EH (cell line): ENCODE measurements around the gene DSCAML1.
A peak's percentile ranks its signal among the peaks of the same experiment; 100 is the strongest.

Source experiments
- DNase-seq: peaks from one replicate; pipeline ENCODE4 v3.0.0-alpha.2; 2015; ENCODE audit warnings: low read depth

Gene DSCAML1

DNA sequence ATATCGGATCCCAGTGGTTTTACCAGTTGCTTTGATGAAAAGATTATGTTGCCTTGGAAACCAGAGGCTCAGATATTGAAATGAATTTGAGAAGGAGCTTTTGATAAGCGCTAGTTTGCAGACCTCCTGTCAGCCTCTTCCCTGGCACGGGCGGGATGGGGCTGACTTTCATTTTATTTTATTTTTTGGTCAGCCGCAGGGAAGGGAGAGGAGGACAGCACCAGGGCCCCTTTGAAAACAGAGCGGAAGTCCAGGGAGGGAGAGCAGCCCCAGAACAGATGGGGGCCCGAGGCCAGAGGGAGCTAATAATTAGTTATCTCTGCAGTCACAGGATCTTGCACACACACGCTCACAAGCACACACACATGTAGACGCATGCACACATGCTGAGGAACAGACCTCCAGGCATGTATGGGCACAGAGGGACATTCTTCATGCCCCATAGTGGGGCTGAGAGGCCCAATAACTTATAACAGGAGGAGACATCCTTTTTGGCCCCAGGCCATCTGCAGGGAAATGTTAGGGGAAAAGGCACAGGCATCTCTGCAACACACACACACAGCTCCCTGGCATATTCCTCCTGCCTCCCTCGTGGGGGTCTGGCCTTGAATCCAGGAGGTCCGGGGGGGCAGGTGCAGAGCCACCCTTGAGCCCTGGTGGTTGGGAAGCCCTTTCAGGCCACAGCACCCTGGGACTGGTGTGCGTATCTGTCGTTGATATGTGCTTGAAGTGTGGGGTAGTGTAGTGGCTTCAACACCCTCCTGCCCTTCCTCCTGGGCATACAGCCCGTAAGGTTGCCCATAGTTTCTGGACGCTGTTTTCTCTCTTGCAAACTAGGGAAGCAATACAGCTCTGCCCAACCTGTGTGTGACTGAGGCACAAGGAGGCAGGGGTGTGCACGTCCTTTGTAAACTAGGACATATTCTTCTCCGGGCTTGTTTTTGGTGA, 352.0 kb downstream of the DSCAML1 start:
- DNase-seq = peak; percentile 4

GRCh38 chr11:117444256-117444655, 352.8 kb downstream of the DSCAML1 start:
- no peak for DNase-seq

DNA sequence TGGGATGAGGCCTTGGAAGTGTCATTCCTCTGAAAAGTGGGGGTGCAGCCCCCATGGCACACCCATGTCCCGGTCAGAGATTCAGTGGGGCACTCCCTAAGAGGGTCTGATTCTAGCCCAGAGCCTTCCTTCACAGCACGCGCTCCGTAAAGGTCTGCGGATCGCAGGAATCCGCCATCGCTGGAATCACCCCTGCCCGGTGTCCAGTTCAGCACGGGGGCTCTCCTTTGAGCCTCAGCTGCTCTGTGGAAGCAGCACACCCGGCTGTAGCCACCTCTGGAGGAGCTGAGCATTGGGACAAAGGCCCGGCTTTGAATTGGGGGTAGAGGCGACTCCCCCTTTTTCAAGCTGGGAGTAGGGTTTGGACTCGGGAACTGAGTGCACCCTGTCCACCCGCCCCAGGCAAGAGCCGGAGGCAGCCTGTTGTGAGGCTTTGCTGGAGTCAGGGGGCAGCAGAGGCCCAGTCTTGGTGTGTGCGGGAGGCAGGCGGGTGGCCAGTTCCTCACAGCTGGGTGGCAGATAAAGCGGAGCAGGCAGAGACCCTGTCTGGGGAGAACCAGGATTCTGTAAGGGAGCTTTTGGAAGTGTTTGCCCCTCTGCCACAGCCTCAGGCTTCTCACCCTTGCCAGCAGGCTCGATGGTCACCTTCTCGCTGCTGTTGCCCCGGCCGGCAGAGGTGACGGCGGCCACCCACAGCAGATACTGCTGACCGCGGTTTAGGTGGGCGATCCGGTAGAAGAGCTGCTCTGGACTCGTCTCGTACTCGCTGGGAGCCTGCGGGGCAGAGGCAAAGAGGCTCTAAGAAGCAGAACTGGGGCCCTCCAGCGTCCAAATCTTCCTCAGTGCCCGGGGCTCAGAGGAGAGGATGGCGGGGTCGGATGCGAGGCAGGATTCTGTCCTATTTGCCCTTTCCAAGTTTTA, 353.5 kb downstream of the DSCAML1 start:
- peak; percentile 35 for DNase-seq

- no peak for DNase-seq
Measured at GRCh38 chr11:117442869-117443239, 354.2 kb downstream of the DSCAML1 start.

DNA sequence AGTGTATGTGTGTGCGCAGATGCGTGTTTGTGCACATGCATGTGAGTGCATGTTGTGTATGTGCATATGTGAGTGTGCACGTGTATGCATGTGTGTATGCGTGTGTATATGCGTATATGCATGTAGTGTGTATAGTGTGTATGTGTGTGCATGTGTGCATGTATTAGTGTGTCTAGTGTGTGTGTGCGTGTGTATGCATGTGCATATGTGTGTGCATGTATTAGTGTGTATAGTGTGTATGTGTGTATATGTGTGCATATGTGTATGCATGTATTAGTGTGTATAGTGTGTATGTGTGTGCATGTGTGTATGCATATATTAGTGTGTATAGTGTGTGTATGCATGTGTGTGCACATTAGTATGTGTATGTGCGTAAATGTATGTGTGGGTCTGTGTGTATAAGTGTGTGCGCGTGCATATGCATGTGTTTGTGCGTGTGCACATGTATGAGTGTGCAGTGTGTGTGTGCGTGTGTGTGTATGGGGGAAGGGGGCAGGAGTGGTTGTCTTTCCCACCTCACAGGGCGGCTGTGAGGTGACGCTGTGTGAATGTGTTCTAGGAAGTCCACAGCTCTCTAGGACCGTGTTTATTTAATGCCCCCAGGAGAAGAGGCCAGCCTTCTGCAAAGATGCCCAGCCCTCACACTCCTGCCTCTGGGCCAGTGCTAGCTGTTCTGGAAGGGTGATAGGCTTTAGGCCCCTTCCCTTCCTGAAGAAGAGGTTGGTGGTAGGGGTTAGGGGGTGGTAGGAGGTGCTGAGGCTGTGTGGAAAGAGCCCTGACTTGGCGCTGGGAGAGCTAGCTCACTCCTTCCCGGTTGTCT, 354.8 kb downstream of the DSCAML1 start:
- no peak for DNase-seq

DNA sequence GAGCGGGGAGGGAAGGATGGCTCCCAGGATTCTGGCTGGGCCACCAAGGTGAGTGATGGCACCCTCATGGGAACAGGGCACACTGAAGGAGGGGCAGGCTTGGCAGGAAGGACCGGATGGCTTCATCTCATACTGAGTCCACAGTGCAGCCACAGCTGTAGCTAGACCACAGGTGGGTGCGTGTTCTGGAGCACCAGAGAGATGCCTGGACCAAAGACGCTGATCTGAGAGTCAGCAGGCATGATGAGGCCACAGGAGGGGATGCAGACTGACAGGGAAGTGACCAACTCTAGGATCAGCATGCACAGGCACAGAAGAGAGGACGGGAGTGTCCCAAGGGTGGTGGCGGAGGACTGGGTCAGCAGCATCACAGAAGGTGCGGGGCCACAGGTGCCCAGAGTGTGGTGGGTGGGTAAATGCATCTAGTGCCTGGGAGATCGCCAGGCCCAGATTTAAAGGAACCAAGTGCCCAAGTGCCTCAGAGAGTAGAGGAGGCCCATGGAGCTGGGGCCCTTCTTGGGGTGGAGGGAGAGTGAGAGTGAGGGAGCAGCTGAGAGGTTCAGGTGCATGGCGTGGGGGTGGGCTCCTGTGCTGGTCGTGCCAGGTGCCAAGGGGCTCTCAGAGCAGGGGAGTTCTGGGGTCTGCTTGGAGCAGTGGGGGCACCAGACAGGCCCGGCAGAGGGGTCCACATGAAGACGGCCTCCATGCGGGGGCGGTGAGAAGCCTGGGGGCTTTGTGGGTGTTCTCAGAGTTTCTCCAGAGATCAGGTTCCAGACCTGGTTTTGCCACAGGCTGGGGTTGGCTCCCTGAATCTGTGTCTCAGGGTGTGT, 355.7 kb downstream of the DSCAML1 start:
- DNase-seq = no peak

GRCh38 chr11:117440258-117440657, 356.8 kb downstream of the DSCAML1 start:
- DNase-seq = no peak

DNA sequence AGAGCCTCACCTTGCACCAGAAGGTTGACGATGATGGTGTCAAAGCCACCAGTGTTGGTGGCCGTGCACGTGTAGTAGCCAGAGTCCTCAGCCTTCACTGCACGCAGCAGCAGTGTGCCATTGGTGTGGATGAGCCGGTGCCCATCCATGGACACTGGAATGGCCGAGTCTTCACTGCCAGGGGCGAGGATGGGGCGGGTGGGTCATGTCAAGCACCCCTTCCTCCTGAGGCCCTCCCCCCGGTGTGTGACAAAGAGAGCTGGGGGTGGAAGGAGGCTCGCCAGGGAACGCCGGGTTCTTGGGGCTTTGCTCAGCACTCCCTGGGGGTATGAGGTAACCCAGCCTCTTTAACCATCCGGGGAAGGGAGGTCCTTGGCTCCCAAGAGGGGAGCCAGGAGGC, 357.8 kb downstream of the DSCAML1 start:
- no peak for DNase-seq

GRCh38 chr11:117438371-117439000, 358.5 kb downstream of the DSCAML1 start:
- no peak for DNase-seq

- DNase-seq = no peak
Measured at GRCh38 chr11:117437791-117438130, 359.3 kb downstream of the DSCAML1 start.

DNA sequence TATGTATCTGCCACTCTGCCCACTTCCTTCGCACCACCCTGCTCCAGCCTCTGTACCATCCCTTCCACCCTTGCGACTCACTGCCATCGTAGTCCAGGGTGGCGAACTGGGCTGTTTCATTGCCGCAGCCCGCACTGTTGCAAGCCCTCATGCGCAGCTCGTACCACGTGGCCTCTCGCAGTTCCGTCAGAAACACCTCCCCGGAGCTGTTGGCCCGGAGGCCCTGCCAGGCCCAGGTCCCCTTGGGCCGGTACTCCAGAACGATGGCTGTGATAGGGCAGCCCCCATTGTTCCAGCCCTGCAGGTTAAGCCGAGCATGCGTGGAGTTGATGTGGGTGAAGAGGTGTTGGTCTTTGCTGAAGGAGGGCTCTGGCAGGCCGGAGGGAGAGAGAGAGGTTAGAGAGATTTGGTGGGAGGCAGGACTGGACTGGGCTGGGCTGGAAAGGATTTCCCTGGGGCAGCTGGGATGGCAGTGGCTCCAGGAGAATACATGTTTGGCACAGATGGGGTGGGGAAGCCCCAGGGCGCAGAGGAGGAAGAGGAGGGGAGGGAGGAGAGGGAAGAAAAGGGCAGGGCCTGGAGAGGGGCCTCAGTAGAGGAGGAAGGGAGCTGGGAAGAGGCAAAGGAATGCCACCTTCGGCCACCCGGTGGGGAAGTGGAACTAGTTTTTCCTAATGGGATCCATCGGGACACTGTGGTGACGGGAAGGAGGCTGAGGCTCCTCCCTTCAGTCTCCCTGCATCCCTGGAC, 359.8 kb downstream of the DSCAML1 start:
- no peak for DNase-seq

- DNase-seq = no peak
Measured at GRCh38 chr11:117435326-117435725, 361.7 kb downstream of the DSCAML1 start.

- DNase-seq = no peak
Measured at GRCh38 chr11:117434481-117434880, 362.5 kb downstream of the DSCAML1 start.

DNA sequence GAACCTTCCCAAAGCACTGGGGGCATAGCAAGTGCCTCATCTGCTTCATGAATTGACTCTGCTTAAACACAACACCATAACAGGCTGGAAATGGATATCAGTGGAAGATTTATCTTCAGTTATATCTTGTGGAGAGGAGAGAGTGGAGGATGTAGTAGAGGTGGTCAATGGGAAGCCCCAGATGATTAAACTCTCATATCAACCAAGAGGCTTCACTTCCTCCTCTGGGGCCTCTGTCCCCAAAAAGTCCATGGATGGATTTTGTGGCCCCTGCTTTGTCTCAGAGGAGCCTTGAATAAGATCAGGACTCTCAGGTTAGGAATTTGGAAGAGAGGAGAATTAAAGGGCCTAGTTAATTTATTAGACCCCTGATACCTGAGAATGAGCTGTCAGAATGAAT, 363.3 kb downstream of the DSCAML1 start:
- no peak for DNase-seq

DNA sequence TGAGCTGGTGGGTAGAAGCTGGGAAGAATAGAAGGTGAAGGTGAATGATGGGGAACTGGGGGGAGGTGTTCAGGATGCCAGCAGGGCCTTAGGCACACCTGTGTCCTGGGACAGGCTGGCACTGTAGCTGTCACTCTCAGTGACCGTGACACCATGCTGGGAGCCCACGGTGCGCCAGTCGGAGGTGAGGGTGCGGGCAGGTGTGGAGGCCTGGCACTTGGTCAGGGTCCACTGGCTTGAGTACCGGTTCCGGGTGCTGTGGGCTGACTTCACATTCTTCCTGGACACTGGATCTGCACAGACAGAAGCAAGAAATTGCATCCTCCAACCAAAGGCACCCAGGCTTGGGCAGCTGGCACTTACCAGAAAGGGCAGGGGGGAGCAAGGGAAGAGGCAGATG, 365.6 kb downstream of the DSCAML1 start:
- no peak for DNase-seq

GRCh38 chr11:117430293-117430955, 366.6 kb downstream of the DSCAML1 start:
- DNase-seq = no peak

GRCh38 chr11:117428856-117429229, 368.2 kb downstream of the DSCAML1 start:
- DNase-seq = no peak

GRCh38 chr11:117428186-117428855, 368.7 kb downstream of the DSCAML1 start:
- no peak for DNase-seq

GRCh38 chr11:117427356-117427874, 369.6 kb downstream of the DSCAML1 start:
- no peak for DNase-seq
